Bronchial epithelial cell (primary cell): ENCODE measurements around the gene KRTAP5-2. TPM values are rescaled to one million over a fixed set of nuclear protein-coding genes. Genes with fewer than 3 reads are reported as not detected.
"Not testable (repeated sequence)": the region's sequence is repeated elsewhere in the genome, so short reads cannot be mapped to it uniquely, and the experiment has no call there.

ENCODE experiments used
- DNase-seq: peaks from one replicate; pipeline ENCODE4 v3.0.0-alpha.2; 2010; ENCODE audit warnings: low read depth
- FAIRE-seq: peaks from 2 replicates; lab custom pipeline; 2011; peaks lifted over from hg19 to GRCh38; lab: Jason Lieb, UNC
- H3K27me3 ChIP-seq: 2 replicates; pipeline ENCODE4 v1.5.1; 2011; ENCODE audit warnings: low read length; ENCODE audit not compliant: control insufficient read depth, insufficient read depth
- H3K36me3 ChIP-seq: 2 replicates; pipeline ENCODE4 v1.5.1; 2011; ENCODE audit warnings: low read length; ENCODE audit not compliant: control insufficient read depth, insufficient read depth
- H3K4me3 ChIP-seq: 2 replicates; pipeline ENCODE4 v1.5.1; 2011; ENCODE audit warnings: mild to moderate bottlenecking, low read depth, low read length, control low read depth
- CTCF ChIP-seq: IDR thresholded peaks from 2 replicates; pipeline ENCODE4 v1.5.1; 2011; ENCODE audit warnings: mild to moderate bottlenecking, moderate library complexity, low read length, control low read depth, inconsistent platforms; ENCODE audit not compliant: insufficient read depth, severe bottlenecking
- total RNA-seq: library from RNA; depleted of rRNA; stranded (reverse); fragments of >200 nt; gene quantifications from 2 replicates; pipeline ENCODE4 v1.2.1, GENCODE V29; 2014

Gene KRTAP5-2
- total RNA-seq, 1 donor from 2014 or later, result not detected

GRCh38 chr11:1623716-1624115 lies 25.6 kb upstream of the KRTAP5-2 start:
- peaks cover 6% of the 10 kb centered on the region for H3K27me3 ChIP-seq
- FAIRE-seq, result no peak

GRCh38 chr11:1622086-1622485 lies 24.0 kb upstream of the KRTAP5-2 start, which contains the start of gene KRTAP5-4:
Gene KRTAP5-4 (minus strand): TSS chr11:1622138. CDS start chr11:1622093, 45 bp downstream.
- no peaks in the 10 kb centered on the region for H3K36me3 ChIP-seq
- TF ChIP-seq CTCF, result no peak
- H3K4me3 ChIP-seq, result no peak within 1 kb of the TSS
- DNase-seq, result no peak
- FAIRE-seq, result no peak
- H3K27me3 ChIP-seq, result peaks cover 5% of the 10 kb centered on the region

More at GRCh38 chr11:1623716-1624115, 25.6 kb upstream of the KRTAP5-2 start:
- no peak for TF ChIP-seq CTCF
- Histone ChIP-seq H3K4me3 (no peak overlapping the region), H3K36me3 (no peaks in the 10 kb centered on the region)
- no peak for DNase-seq

GRCh38 chr11:1619449-1619848 lies 21.4 kb upstream of the KRTAP5-2 start:
- no peak overlapping the region for H3K4me3 ChIP-seq
- DNase-seq (no peak), FAIRE-seq (no peak)
- H3K36me3 ChIP-seq, result no peaks in the 10 kb centered on the region
- no peak for TF ChIP-seq CTCF
- H3K27me3 ChIP-seq, result peaks cover 3% of the 10 kb centered on the region

- H3K4me3 ChIP-seq, result no peak overlapping the region
- no peaks in the 10 kb centered on the region for H3K36me3 ChIP-seq
- no peak for TF ChIP-seq CTCF
- FAIRE-seq, result no peak
- peaks cover 3% of the 10 kb centered on the region for H3K27me3 ChIP-seq
- DNase-seq, result no peak
Observed at GRCh38 chr11:1618231-1618630, 20.1 kb upstream of the KRTAP5-2 start.

- DNase-seq (no peak), FAIRE-seq (no peak)
- H3K36me3 ChIP-seq, result no peaks in the 10 kb centered on the region
- H3K4me3 ChIP-seq, result no peak within 1 kb of the TSS
- TF ChIP-seq CTCF, result no peak
- peaks cover 7% of the 10 kb centered on the region for H3K27me3 ChIP-seq
Observed at GRCh38 chr11:1608363-1608762, 10.3 kb upstream of the KRTAP5-2 start, which contains the start of gene KRTAP5-3. Gene KRTAP5-3 (minus strand): TSS chr11:1608463. CDS start chr11:1608385, 78 bp downstream.

GRCh38 chr11:1607901-1608300 lies 9.8 kb upstream of the KRTAP5-2 start:
- FAIRE-seq, DNase-seq, H3K27me3 ChIP-seq, H3K4me3 ChIP-seq, H3K36me3 ChIP-seq: not testable (repeated sequence)

GRCh38 chr11:1607156-1607845 lies 9.2 kb upstream of the KRTAP5-2 start:
- H3K36me3 ChIP-seq, FAIRE-seq, H3K4me3 ChIP-seq, H3K27me3 ChIP-seq: not testable (repeated sequence)
- DNase-seq, result peak; percentile 15

- H3K36me3 ChIP-seq, H3K27me3 ChIP-seq, H3K4me3 ChIP-seq, FAIRE-seq, DNase-seq: not testable (repeated sequence)
Observed at GRCh38 chr11:1605923-1606322, 7.8 kb upstream of the KRTAP5-2 start.
